Tongue (tissue), 2 donors: Measurements from ENCODE around the gene HECTD1. TPM values are rescaled to one million over a fixed set of nuclear protein-coding genes. Genes with fewer than 3 reads are reported as not detected.
A peak's percentile ranks its signal among the peaks of the same experiment; 100 is the strongest.
"Not testable (repeated sequence)": the region's sequence is repeated elsewhere in the genome, so short reads cannot be mapped to it uniquely, and the experiment has no call there.

Source experiments
- DNase-seq: peaks from one replicate; pipeline ENCODE4 v3.0.0-alpha.2; 2015
- total RNA-seq: library from RNA; depleted of rRNA; stranded (reverse); fragments of >200 nt; gene quantifications from one replicate; pipeline ENCODE4 v1.2.3, GENCODE V29; 2014

The HECTD1 gene
- total RNA-seq, 1 donor from 2014 or later, result 332 TPM

- no peak for DNase-seq
Observed at GRCh38 chr14:31092160-31092708, 115.4 kb downstream of the HECTD1 start.

GRCh38 chr14:31090883-31091764 is 116.5 kb downstream of the HECTD1 start:
- no peak for DNase-seq

DNA sequence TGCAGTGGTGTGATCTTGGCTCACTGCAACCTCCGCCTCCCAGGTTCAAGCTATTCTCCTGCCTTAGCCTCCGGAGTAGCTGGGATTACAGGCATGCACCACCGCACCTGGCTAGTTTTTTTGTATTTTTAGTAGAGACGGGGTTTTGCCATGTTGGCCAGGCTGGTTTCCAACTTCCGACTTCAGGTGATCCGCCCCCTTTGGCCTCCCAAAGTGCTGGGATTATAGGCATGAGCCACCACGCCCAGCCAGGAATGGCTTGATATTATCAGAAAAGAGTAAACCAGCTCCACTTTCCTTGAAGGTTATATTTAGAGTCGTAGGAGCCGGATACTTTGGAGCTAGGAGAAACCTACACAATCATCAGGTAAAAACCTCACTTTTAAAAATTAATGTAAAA is 121.1 kb downstream of the HECTD1 start:
- not testable (repeated sequence) for DNase-seq

DNA sequence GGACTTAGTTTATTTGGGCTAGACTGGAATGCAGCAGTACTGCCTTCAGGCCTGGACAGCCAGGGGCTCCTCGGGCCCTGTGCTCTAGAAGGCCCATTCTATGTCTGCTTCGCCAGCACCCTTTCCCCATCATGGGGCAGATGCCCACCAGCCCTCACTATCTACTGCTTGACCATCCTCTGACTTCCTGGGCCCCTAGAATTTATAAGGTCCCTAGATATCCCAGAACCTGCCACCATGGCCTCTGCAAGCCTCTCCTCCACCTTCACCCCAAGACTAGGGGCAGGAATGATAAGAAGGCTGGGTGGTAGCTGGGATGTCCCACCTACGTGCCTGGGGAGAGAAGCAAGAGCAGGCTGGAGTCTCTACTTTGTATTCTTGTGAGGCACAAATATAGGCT is 122.6 kb downstream of the HECTD1 start:
- no peak for DNase-seq

GRCh38 chr14:31084385-31084784 is 123.2 kb downstream of the HECTD1 start:
- no peak for DNase-seq

DNA sequence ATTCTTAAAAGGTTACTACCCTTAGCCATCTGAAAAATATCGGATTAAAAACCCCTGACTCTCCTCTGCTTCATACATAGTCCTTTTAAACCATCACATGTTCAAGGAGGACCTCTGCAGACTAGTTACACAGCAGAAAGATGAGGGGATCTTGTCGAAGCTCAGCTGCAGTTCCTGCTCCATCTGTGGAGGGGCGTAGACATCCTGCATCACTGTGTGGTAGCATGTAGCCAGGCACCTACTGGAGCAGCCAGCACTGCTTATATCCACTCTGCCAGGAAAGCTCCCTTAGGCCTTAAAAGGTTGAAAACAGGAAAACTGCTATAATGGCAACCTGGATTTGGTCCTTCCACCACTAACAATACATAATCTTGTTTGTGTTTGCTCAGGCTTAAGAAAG is 123.8 kb downstream of the HECTD1 start:
- DNase-seq, result no peak

GRCh38 chr14:31080484-31080883 is 127.1 kb downstream of the HECTD1 start:
- DNase-seq, result no peak

DNA sequence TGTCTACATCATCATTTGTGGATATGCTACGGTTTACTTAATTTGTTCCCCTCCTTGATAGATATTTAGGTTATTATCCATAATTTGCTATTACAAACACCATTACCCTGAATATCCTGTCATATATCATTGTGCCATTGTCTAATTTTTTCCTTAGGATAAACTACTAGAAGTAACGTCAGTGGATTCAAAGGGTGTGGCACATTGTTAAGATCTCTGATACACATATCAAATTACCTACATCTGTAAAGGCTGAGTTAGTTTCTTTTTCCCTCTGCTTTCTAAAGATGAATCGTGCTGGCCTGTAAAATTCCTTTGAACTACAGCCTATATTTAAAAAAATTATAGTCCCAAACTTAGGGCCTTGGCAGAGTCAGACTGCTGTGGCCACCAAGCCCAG is 127.5 kb downstream of the HECTD1 start:
- no peak for DNase-seq

GRCh38 chr14:31078766-31079165 is 128.8 kb downstream of the HECTD1 start:
- no peak for DNase-seq

- DNase-seq, result no peak
Observed at GRCh38 chr14:31075144-31075543, 132.4 kb downstream of the HECTD1 start.

GRCh38 chr14:31071151-31071550 is 136.4 kb downstream of the HECTD1 start:
- no peak for DNase-seq

DNA sequence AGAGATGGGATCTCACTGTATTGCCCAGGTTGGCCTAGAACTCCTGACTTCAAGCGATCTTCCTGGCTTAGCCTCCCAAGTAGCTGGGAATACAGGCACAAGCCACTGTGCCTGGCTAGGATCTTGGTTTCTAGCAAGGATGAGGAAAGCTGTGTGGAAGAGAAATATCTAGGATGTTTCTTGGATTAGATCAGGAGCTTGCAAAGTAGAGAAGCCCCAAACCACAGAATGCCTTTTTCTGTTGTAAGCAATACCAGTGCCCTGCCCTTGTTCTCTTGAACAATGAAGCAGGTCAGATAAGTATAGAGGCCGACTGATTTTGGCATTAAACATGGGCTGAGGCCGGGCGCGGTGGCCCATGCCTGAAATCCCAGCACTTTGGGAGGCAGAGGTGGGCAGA is 137.2 kb downstream of the HECTD1 start:
- no peak for DNase-seq

- DNase-seq, result no peak
Observed at GRCh38 chr14:31069343-31069742, 138.2 kb downstream of the HECTD1 start.

DNA sequence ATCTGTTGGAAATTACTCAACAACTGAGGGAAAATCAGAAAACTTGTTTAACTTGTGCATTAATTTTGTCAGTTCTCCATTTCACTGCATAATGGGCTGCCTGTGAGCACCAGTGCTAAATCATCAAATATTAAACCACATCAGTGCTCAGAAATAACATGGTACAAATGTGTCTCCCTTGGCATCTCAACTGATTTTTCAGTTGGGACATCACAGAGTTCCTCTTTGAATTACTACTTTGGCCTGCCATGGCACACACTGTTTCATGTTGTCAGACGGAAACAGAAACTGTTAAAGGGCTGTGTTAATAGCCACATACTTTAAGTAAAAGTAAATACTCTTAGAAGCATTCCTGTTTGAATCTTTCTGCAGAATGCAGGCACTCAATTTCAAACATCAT is 139.4 kb downstream of the HECTD1 start:
- no peak for DNase-seq

GRCh38 chr14:31062908-31063307 is 144.7 kb downstream of the HECTD1 start:
- not testable (repeated sequence) for DNase-seq

DNA sequence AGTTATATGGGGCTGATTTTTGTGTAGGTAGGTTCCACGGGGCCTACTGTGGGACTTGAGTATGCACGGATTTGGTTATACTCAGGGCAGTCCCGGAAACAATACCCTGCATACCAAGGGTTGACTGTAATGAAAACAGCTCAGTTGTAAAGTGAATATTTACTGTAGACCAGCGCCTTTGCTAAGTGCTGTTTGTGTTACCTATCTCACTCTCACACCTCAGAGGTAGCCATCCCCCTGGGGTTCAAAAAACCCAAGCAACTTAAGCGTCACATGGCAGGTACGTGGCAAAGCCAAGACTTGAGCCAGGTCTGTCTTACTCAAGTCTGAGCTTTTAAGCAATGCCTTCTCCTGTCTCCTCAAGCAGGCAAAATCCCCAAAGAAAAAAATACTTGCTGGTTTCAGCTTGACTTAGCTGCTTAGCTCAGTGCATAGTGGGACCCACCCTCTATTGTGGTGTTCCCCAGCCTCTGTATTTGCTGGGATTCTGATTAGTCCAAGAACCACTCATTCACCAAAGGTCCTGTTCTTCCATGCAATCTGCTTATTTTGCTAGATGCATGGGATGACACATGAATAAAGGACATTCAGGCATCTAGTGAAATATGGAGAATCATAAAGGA is 147.2 kb downstream of the HECTD1 start:
- DNase-seq, result no peak

- DNase-seq, result peak; percentile 72
Observed at GRCh38 chr14:31059152-31059924, 148.3 kb downstream of the HECTD1 start.

- DNase-seq, result peak; percentile 38
Observed at GRCh38 chr14:31057701-31058364, 149.8 kb downstream of the HECTD1 start.

- no peak for DNase-seq
Observed at GRCh38 chr14:31057035-31057434, 150.6 kb downstream of the HECTD1 start.

- not testable (repeated sequence) for DNase-seq
Observed at GRCh38 chr14:31052905-31053586, 154.5 kb downstream of the HECTD1 start.

DNA sequence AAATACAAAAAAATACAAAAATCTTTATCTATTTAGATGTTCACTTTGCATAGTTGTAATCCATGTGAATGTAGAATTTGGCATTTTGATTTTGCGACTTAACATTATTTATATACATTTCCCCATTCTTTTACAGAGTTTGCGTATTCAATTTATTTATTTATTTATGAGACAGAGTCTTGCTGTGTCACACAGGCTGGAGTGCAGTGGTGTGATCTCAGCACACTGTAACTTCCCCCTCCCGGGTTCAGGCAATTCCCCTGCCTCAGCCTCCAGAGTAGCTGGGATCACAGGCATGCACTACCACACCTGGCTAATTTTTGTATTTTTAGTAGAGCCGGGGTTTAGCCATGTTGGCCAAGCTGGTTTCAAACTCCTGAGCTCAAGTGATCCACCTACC is 156.1 kb downstream of the HECTD1 start:
- no peak for DNase-seq
